Activated CD8-positive, alpha-beta memory T cell treated with anti-CD3 and anti-CD28 coated beads for 36 hours (primary cell): ENCODE data around the gene CYP51A1. TPM values are rescaled to one million over a fixed set of nuclear protein-coding genes. Genes with fewer than 3 reads are reported as not detected.
"Not testable (repeated sequence)": the region's sequence is repeated elsewhere in the genome, so short reads cannot be mapped to it uniquely, and the experiment has no call there.

Experiments
- CTCF ChIA-PET: fragments of 350-600 bp; sonication (Branson Sonifier 250); formaldehyde crosslinking; loops from one replicate; lab custom pipeline; 2021; ENCODE audit warnings: antibody characterized with exemption; lab: Charles Lee
- POLR2A ChIA-PET: fragments of 350-600 bp; sonication (Branson Sonifier 250); formaldehyde crosslinking; loops from one replicate; lab custom pipeline; 2021; ENCODE audit warnings: antibody characterized with exemption; lab: Charles Lee
- total RNA-seq, 2 experiments: library from RNA; stranded (reverse); gene quantifications; one replicate each; pipeline ENCODE4 v1.2.3, GENCODE V29; 2021

The CYP51A1 gene
- 10 to 100 TPM; 59.2 to 61.5 TPM for total RNA-seq

- POLR2A ChIA-PET: interaction anchor here (0.6 to 1.8 kb wide), 5 partner anchors 10 to 394 kb away, joined by 3 to 14 read pairs (median 9); partner anchors contain the start of genes ANKIB1, GATAD1, KRIT1 and PEX1
Observed at GRCh38 chr7:92134271-92135051, at the start of gene CYP51A1. Gene CYP51A1 (minus strand): TSS chr7:92134477. CDS start chr7:92134364, 113 bp downstream.

GRCh38 chr7:92178928-92179924, 44.9 kb upstream of the CYP51A1 start, which contains the start of gene LRRD1:
Gene LRRD1 (minus strand): TSS chr7:92179142. CDS start chr7:92165202, 13,940 bp downstream.
- POLR2A ChIA-PET: interaction anchor here (0.8 to 1.0 kb wide), 3 partner anchors 67 to 269 kb away, joined by 3 to 4 read pairs (median 3); partner anchors contain the start of genes ANKIB1, GATAD1 and KRIT1

More at GRCh38 chr7:92134271-92135051, at the start of gene CYP51A1:
- CTCF ChIA-PET: interaction anchor here (1.2 to 1.6 kb wide), 2 partner anchors 289 to 313 kb away, joined by 4 to 7 read pairs; partner anchors contain the start of gene GATAD1

GRCh38 chr7:92177362-92177761, 43.1 kb upstream of the CYP51A1 start:
- POLR2A ChIA-PET: no interaction called here
- CTCF ChIA-PET: interaction anchor here (0.5 kb wide), 1 partner anchor 32 kb away, joined by 5 read pairs; no protein-coding TSS in a partner anchor

More at GRCh38 chr7:92178928-92179924, 44.9 kb upstream of the CYP51A1 start, which contains the start of gene LRRD1:
- CTCF ChIA-PET: interaction anchor here (0.9 to 1.5 kb wide), 5 partner anchors 12 to 282 kb away, joined by 3 to 5 read pairs (median 3); partner anchors contain the start of gene GATAD1

- CTCF ChIA-PET, POLR2A ChIA-PET: not testable (repeated sequence)
Observed at GRCh38 chr7:92169529-92169928, 35.3 kb upstream of the CYP51A1 start.

GRCh38 chr7:92161271-92161670, 27.0 kb upstream of the CYP51A1 start:
- ChIA-PET POLR2A (no interaction called here), CTCF (interaction anchor here (1.1 kb wide), 1 partner anchor 18 kb away, joined by 3 read pairs; no protein-coding TSS in a partner anchor)

- CTCF ChIA-PET: no interaction called here
- POLR2A ChIA-PET: no interaction called here
Observed at GRCh38 chr7:92158660-92159575, 24.6 kb upstream of the CYP51A1 start.

- CTCF ChIA-PET: no interaction called here
- POLR2A ChIA-PET: no interaction called here
Observed at GRCh38 chr7:92156990-92157389, 22.7 kb upstream of the CYP51A1 start.

GRCh38 chr7:92155108-92155739, 20.9 kb upstream of the CYP51A1 start:
- POLR2A ChIA-PET: no interaction called here

GRCh38 chr7:92150450-92151017, 16.3 kb upstream of the CYP51A1 start:
- ChIA-PET POLR2A (no interaction called here), CTCF (no interaction called here)

More at GRCh38 chr7:92155108-92155739, 20.9 kb upstream of the CYP51A1 start:
- CTCF ChIA-PET: no interaction called here

GRCh38 chr7:92149736-92150239, 15.5 kb upstream of the CYP51A1 start:
- CTCF ChIA-PET: no interaction called here
- POLR2A ChIA-PET: no interaction called here

GRCh38 chr7:92143192-92143880, 9.1 kb upstream of the CYP51A1 start:
- POLR2A ChIA-PET: not testable (repeated sequence)
- CTCF ChIA-PET: interaction anchor here (1.3 kb wide), 1 partner anchor 282 kb away, joined by 3 read pairs; no protein-coding TSS in a partner anchor

- CTCF ChIA-PET, POLR2A ChIA-PET: not testable (repeated sequence)
Observed at GRCh38 chr7:92142791-92143190, 8.5 kb upstream of the CYP51A1 start.

- ChIA-PET POLR2A (no interaction called here), CTCF (no interaction called here)
Observed at GRCh38 chr7:92141161-92141560, 6.9 kb upstream of the CYP51A1 start.

GRCh38 chr7:92137557-92137956, 3.3 kb upstream of the CYP51A1 start:
- CTCF ChIA-PET: interaction anchor here (0.7 to 1.0 kb wide), 2 partner anchors 28 to 216 kb away, joined by 3 to 4 read pairs; no protein-coding TSS in a partner anchor
- POLR2A ChIA-PET: no interaction called here

- CTCF ChIA-PET: interaction anchor here (1.2 to 1.6 kb wide), 2 partner anchors 289 to 313 kb away, joined by 4 to 7 read pairs; partner anchors contain the start of gene GATAD1
- POLR2A ChIA-PET: interaction anchor here (0.6 to 1.8 kb wide), 6 partner anchors 32 to 393 kb away, joined by 3 to 14 read pairs (median 4); partner anchors contain the start of genes ANKIB1, GATAD1, KRIT1 and PEX1
Observed at GRCh38 chr7:92135052-92135889, 994 bp upstream of the CYP51A1 start.
